Metanephros (tissue), 2 donors: ENCODE results near the gene HEXIM1. TPM values are rescaled to one million over a fixed set of nuclear protein-coding genes. Genes with fewer than 3 reads are reported as not detected.

Experiments
- small RNA-seq: library from RNA; depleted of rRNA; stranded (forward); fragments of <200 nt; gene quantifications from one replicate; pipeline ENCODE3, GENCODE V24; 2014; ENCODE audit warnings: low replicate concordance
- total RNA-seq: library from RNA; depleted of rRNA; stranded (reverse); fragments of >200 nt; gene quantifications from one replicate; pipeline ENCODE4 v1.2.3, GENCODE V29; 2014

Gene HEXIM1, protein sequence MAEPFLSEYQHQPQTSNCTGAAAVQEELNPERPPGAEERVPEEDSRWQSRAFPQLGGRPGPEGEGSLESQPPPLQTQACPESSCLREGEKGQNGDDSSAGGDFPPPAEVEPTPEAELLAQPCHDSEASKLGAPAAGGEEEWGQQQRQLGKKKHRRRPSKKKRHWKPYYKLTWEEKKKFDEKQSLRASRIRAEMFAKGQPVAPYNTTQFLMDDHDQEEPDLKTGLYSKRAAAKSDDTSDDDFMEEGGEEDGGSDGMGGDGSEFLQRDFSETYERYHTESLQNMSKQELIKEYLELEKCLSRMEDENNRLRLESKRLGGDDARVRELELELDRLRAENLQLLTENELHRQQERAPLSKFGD
- total RNA-seq = 23.4 TPM

GRCh38 chr17:45148183-45149036 lies at the start of gene HEXIM1:
Gene HEXIM1 (plus strand): TSS chr17:45148475. CDS start chr17:45149191, 716 bp downstream.

GRCh38 chr17:45132320-45132571 lies 16.0 kb upstream of the HEXIM1 start, which contains the start of gene PLCD3:
Gene PLCD3 (minus strand): TSS chr17:45132515. CDS start chr17:45132410, 105 bp downstream.

GRCh38 chr17:45135192-45135977 lies 12.9 kb upstream of the HEXIM1 start, which contains the start of gene ACBD4:
Gene ACBD4 (plus strand): TSS chr17:45135687. CDS start chr17:45136145, 458 bp downstream.

GRCh38 chr17:45161288-45162024 lies 13.2 kb downstream of the HEXIM1 start, which contains the start of gene HEXIM2:
Gene HEXIM2 (plus strand): TSS chr17:45161875. CDS start chr17:45162794, 919 bp downstream.

Small RNAs within 50 kb of the gene (small RNA-seq; reads per million reads assigned to genes)
- not detected for gene MIR6784

Other genes with a start within 250 kb of the HEXIM1 start
- gene EFTUD2, start 249.0 kb upstream of the HEXIM1 start, total RNA-seq = 75.6 TPM
- gene GFAP, start 233.0 kb upstream of the HEXIM1 start, total RNA-seq = 0.29 TPM
- gene KIF18B, start 200.7 kb upstream of the HEXIM1 start, total RNA-seq = 5.4 TPM
- gene C1QL1, start 180.2 kb upstream of the HEXIM1 start, total RNA-seq = 1.1 TPM
- 51.7 TPM for gene DCAKD, start 96.8 kb upstream of the HEXIM1 start, total RNA-seq
- 44.2 TPM for gene NMT1, start 87.2 kb upstream of the HEXIM1 start, total RNA-seq
- gene PLCD3, start 16.0 kb upstream of the HEXIM1 start, total RNA-seq = 20.2 TPM
- 11.5 TPM for gene ACBD4, start 12.8 kb upstream of the HEXIM1 start, total RNA-seq
- 9.1 TPM for gene HEXIM2, start 13.4 kb downstream of the HEXIM1 start, total RNA-seq
- gene FMNL1, start 73.4 kb downstream of the HEXIM1 start, total RNA-seq = 15.3 TPM
- gene SPATA32, start 113.6 kb downstream of the HEXIM1 start, total RNA-seq = 0.12 TPM
- 7.5 TPM for gene MAP3K14, start 168.5 kb downstream of the HEXIM1 start, total RNA-seq